H9 (cell line): ENCODE measurements around the gene FSTL4. TPM values are rescaled to one million over a fixed set of nuclear protein-coding genes. Genes with fewer than 3 reads are reported as not detected.

Experiments
- DNase-seq: peaks from one replicate; pipeline ENCODE4 v3.0.0-alpha.2; 2017
- H2AFZ ChIP-seq: one replicate; pipeline ENCODE4 v1.6.1; 2013; ENCODE audit warnings: mild to moderate bottlenecking, low read length, control low read depth, moderate library complexity
- H2AK5ac ChIP-seq: 2 replicates; pipeline ENCODE4 v1.6.1; 2013; ENCODE audit warnings: low read length, control low read depth, mixed read lengths; ENCODE audit not compliant: insufficient read length
- H2BK120ac ChIP-seq: one replicate; pipeline ENCODE4 v1.6.1; 2013; ENCODE audit warnings: low read depth, mild to moderate bottlenecking, low read length, control low read depth, inconsistent platforms; ENCODE audit not compliant: poor library complexity, severe bottlenecking
- H2BK12ac ChIP-seq: 2 replicates; pipeline ENCODE4 v1.6.1; 2013; ENCODE audit warnings: low read length, control low read depth, mixed read lengths, low read depth; ENCODE audit not compliant: insufficient read length
- H2BK15ac ChIP-seq: 2 replicates; pipeline ENCODE4 v1.6.1; 2013; ENCODE audit warnings: low read depth, low read length, control low read depth
- H2BK20ac ChIP-seq: one replicate; pipeline ENCODE4 v1.6.1; 2013; ENCODE audit warnings: low read depth, mild to moderate bottlenecking, low read length, control low read depth, inconsistent platforms; ENCODE audit not compliant: poor library complexity, severe bottlenecking
- H2BK5ac ChIP-seq: 2 replicates; pipeline ENCODE4 v1.6.1; 2013; ENCODE audit warnings: low read length, control low read depth, mixed read lengths; ENCODE audit not compliant: insufficient read length
- H3K14ac ChIP-seq: 2 replicates; pipeline ENCODE4 v1.6.1; 2013; ENCODE audit warnings: low read length, control low read depth; ENCODE audit not compliant: insufficient read depth
- H3K18ac ChIP-seq: 2 replicates; pipeline ENCODE4 v1.6.1; 2013; ENCODE audit warnings: low read depth, mild to moderate bottlenecking, mixed read lengths, low read length, control low read depth; ENCODE audit not compliant: insufficient read length
- H3K23ac ChIP-seq: 2 replicates; pipeline ENCODE4 v1.6.1; 2013; ENCODE audit warnings: low read length, control low read depth, mixed read lengths, low read depth; ENCODE audit not compliant: insufficient read length
- H3K23me2 ChIP-seq: 2 replicates; pipeline ENCODE4 v1.6.1; 2013; ENCODE audit warnings: low read depth, mild to moderate bottlenecking, mixed read lengths, low read length, control low read depth; ENCODE audit not compliant: insufficient read length, poor library complexity, severe bottlenecking
- H3K27ac ChIP-seq: 2 replicates; pipeline ENCODE4 v1.5.1; 2013; ENCODE audit warnings: low read length, control low read depth, mixed read lengths, low read depth; ENCODE audit not compliant: insufficient read length
- H3K27me3 ChIP-seq: 2 replicates; pipeline ENCODE4 v1.6.1; 2013; ENCODE audit warnings: low read length, control low read depth, inconsistent platforms; ENCODE audit not compliant: insufficient read depth
- H3K4ac ChIP-seq: 2 replicates; pipeline ENCODE4 v1.6.1; 2013; ENCODE audit warnings: low read depth, mild to moderate bottlenecking, control low read depth, inconsistent platforms, low read length, moderate library complexity
- H3K4me1 ChIP-seq: 2 replicates; pipeline ENCODE4 v1.6.1; 2013; ENCODE audit warnings: low read length, control low read depth, inconsistent platforms; ENCODE audit not compliant: insufficient read depth
- H3K4me2 ChIP-seq: 2 replicates; pipeline ENCODE4 v1.6.1; 2013; ENCODE audit warnings: low read length, control low read depth, mixed read lengths; ENCODE audit not compliant: insufficient read length, insufficient read depth
- H3K56ac ChIP-seq: 2 replicates; pipeline ENCODE4 v1.6.1; 2013; ENCODE audit warnings: low read depth, mild to moderate bottlenecking, mixed read lengths, low read length, control low read depth; ENCODE audit not compliant: insufficient read length
- H3K79me1 ChIP-seq: 2 replicates; pipeline ENCODE4 v1.6.1; 2013; ENCODE audit warnings: low read depth, mild to moderate bottlenecking, moderate library complexity, low read length, control low read depth, inconsistent platforms; ENCODE audit not compliant: insufficient read depth, poor library complexity, severe bottlenecking
- H3K79me2 ChIP-seq: 2 replicates; pipeline ENCODE4 v1.6.1; 2013; ENCODE audit warnings: low read length, control low read depth, inconsistent platforms; ENCODE audit not compliant: insufficient read depth
- H3K9ac ChIP-seq: 2 replicates; pipeline ENCODE4 v1.6.1; 2013; ENCODE audit warnings: low read length, control low read depth, mixed read lengths; ENCODE audit not compliant: insufficient read length; ENCODE audit errors: extremely low read depth
- H3K9me3 ChIP-seq: one replicate; pipeline ENCODE4 v1.6.1; 2013; ENCODE audit warnings: low read depth, low read length, inconsistent platforms; ENCODE audit not compliant: control insufficient read depth
- H3T11ph ChIP-seq: one replicate; pipeline ENCODE4 v1.6.1; 2013; ENCODE audit warnings: mild to moderate bottlenecking, low read length, control low read depth, inconsistent platforms
- H4K20me1 ChIP-seq: one replicate; pipeline ENCODE4 v1.6.1; 2013; ENCODE audit not compliant: control insufficient read depth, insufficient read length, insufficient read depth
- H4K5ac ChIP-seq: 2 replicates; pipeline ENCODE4 v1.6.1; 2013; ENCODE audit warnings: low read depth, mild to moderate bottlenecking, mixed read lengths, low read length, control low read depth; ENCODE audit not compliant: insufficient read length
- H4K8ac ChIP-seq: replicated peaks from 2 replicates; pipeline ENCODE4 v1.6.1; 2013; ENCODE audit warnings: low read length, control low read depth, mixed read lengths, low read depth; ENCODE audit not compliant: insufficient read length
- H4K91ac ChIP-seq: 2 replicates; pipeline ENCODE4 v1.6.1; 2013; ENCODE audit warnings: low read depth, mild to moderate bottlenecking, moderate library complexity, mixed read lengths, low read length, control low read depth; ENCODE audit not compliant: insufficient read length
- H3K27ac Mint-ChIP-seq, 3 experiments: 2 replicates in 2 of 3; 3 replicates in 1 of 3; pipeline ENCODE4 v1.8.0; 2020 to 2021; ENCODE audit warnings: mixed read lengths in 3 of 3, mild to moderate bottlenecking in 1 of 3, moderate library complexity in 1 of 3
- H3K27me3 Mint-ChIP-seq: 2 replicates; pipeline ENCODE4 v1.8.0; 2021; ENCODE audit warnings: low read depth, mild to moderate bottlenecking, moderate library complexity, mixed read lengths
- H3K36me3 Mint-ChIP-seq, 3 experiments: 2 replicates in 2 of 3; 3 replicates in 1 of 3; pipeline ENCODE4 v1.8.0; 2020 to 2021; ENCODE audit warnings: low read depth in 3 of 3, mixed read lengths in 3 of 3; ENCODE audit not compliant: insufficient read depth in 1 of 3
- H3K4me1 Mint-ChIP-seq, 2 experiments: 2 replicates each; pipeline ENCODE4 v1.8.0; 2020; ENCODE audit warnings: mixed read lengths in 2 of 2
- H3K4me3 Mint-ChIP-seq, 2 experiments: 2 replicates in 1 of 2; 3 replicates in 1 of 2; pipeline ENCODE4 v1.8.0; 2020 to 2021; ENCODE audit warnings: mild to moderate bottlenecking in 2 of 2, mixed read lengths in 2 of 2, moderate library complexity in 1 of 2
- H3K9me3 Mint-ChIP-seq, 2 experiments: 2 replicates in 1 of 2; 3 replicates in 1 of 2; pipeline ENCODE4 v1.8.0; 2020; ENCODE audit warnings: mild to moderate bottlenecking in 2 of 2, mixed read lengths in 2 of 2, moderate library complexity in 1 of 2
- WGBS: extraction: QIAGEN DNeasy Blood & Tissue Kit; methylation state at CpG from one replicate; pipeline ENCODE4 v1.1.7; 2013; ENCODE audit warnings: missing lambda C conversion rate, low lambda C conversion rate, mixed read lengths; ENCODE audit not compliant: insufficient read length; ENCODE audit errors: extremely low coverage; 5-methylcytosine and 5-hydroxymethylcytosine counted together
- total RNA-seq: library from RNA; stranded (reverse); gene quantifications from 2 replicates; pipeline ENCODE4 v1.2.1, GENCODE V29; 2021
- TF ChIP-seq, protein P1 (sequence below): fragments of 200-600 bp; sonication (generic); conservative IDR thresholded peaks from 3 replicates; pipeline ENCODE4 v1.8.0; 2021; ENCODE audit warnings: antibody characterized with exemption, mild to moderate bottlenecking

FSTL4 gene
- total RNA-seq, 1 experiment from 2014 or later = 5.7 TPM

DNA sequence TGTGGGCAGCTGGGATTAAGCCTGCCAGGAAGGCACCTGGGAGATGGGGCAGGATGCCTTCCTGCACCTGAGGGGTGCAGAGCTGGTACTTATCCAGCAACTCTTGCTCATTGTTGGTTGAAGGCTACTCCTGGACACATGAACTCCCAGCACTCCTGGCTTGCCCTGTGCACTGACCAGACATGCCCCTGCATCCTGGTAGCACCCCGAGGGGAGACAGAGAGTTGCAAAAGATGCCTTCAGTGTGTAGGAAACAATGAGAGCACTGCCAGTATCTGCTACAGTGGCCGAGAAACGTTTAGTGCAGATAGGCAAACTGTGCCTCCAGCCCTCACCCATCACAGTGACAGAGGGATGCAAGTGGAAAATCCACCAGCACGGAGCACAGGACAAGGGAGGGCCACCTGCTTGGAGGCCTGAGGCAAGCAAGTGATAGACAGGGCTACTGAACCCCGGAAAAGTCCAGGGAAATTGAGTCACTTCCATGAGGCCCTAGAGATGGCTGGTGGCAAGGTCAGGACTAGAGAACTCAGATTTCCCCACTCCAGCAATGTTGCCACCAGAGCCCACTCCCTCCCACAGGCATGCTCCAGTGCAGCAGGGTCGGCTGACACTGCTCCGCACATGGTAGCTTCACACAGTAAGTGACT, 171.1 kb downstream of the FSTL4 start:
- Histone ChIP-seq H4K20me1 (no peaks in the 10 kb centered on the region), H3K4me2 (no peak overlapping the region), H3K14ac (no peak overlapping the region; the same call in 1 of the 2 replicates), H4K91ac (no peak overlapping the region), H3K18ac (no peak overlapping the region), H3K9ac (no peak overlapping the region), H4K8ac (no peak overlapping the region), H2BK20ac (no peak overlapping the region), H3K4ac (no peak overlapping the region), H3K9me3 (no peaks in the 10 kb centered on the region), H3T11ph (no peak overlapping the region), H3K27ac (no peak overlapping the region), H2AFZ (no peak overlapping the region), H3K23me2 (no peaks in the 10 kb centered on the region), H3K27me3 (no peaks in the 10 kb centered on the region), H3K79me1 (no peaks in the 10 kb centered on the region), H2BK120ac (no peak overlapping the region), H3K56ac (no peak overlapping the region), H2BK15ac (no peak overlapping the region), H3K79me2 (no peaks in the 10 kb centered on the region), H3K23ac (no peak overlapping the region), H2BK5ac (no peak overlapping the region), H2BK12ac (no peak overlapping the region), H4K5ac (no peak overlapping the region), H3K4me1 (no peaks in the 10 kb centered on the region; the same call in 1 of the 2 replicates), H2AK5ac (no peak overlapping the region)
- no peak for DNase-seq
- no peaks in the 10 kb centered on the region for H3K36me3 Mint-ChIP-seq
- TF ChIP-seq, protein P1, sequence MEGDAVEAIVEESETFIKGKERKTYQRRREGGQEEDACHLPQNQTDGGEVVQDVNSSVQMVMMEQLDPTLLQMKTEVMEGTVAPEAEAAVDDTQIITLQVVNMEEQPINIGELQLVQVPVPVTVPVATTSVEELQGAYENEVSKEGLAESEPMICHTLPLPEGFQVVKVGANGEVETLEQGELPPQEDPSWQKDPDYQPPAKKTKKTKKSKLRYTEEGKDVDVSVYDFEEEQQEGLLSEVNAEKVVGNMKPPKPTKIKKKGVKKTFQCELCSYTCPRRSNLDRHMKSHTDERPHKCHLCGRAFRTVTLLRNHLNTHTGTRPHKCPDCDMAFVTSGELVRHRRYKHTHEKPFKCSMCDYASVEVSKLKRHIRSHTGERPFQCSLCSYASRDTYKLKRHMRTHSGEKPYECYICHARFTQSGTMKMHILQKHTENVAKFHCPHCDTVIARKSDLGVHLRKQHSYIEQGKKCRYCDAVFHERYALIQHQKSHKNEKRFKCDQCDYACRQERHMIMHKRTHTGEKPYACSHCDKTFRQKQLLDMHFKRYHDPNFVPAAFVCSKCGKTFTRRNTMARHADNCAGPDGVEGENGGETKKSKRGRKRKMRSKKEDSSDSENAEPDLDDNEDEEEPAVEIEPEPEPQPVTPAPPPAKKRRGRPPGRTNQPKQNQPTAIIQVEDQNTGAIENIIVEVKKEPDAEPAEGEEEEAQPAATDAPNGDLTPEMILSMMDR = no peak
- no CpG with 5 or more reads among the region's 7 CpGs for WGBS
- no peaks in the 10 kb centered on the region; the same call in 1 of the 2 replicates for H3K27me3 Mint-ChIP-seq
- H3K4me1 Mint-ChIP-seq = peaks cover 5 to 7% of the 10 kb centered on the region in 2 experiments
- H3K27ac Mint-ChIP-seq = no peak overlapping the region
- H3K4me3 Mint-ChIP-seq = no peak overlapping the region
- H3K9me3 Mint-ChIP-seq = no peaks in the 10 kb centered on the region
